ENCODE measurements around the gene OR4D9. TPM values are rescaled to one million over a fixed set of nuclear protein-coding genes. Genes with fewer than 3 reads are reported as not detected.

The OR4D9 gene
- total RNA-seq, 1 experiment from 2014 or later: not detected

Other genes with a start within 250 kb of the OR4D9 start
- not detected in 2 replicates for gene OR5AN1, start 152.6 kb upstream of the OR4D9 start, total RNA-seq (2014; rRNA removed; shearing (Covaris generic); ENCODE audit: low replicate concordance)
- not detected in 2 replicates for gene OR5A2, start 85.1 kb upstream of the OR4D9 start, total RNA-seq (2014; rRNA removed; shearing (Covaris generic); ENCODE audit: low replicate concordance)
- not detected in 2 replicates for gene OR5A1, start 75.1 kb upstream of the OR4D9 start, total RNA-seq (2014; rRNA removed; shearing (Covaris generic); ENCODE audit: low replicate concordance)
- not detected in 2 replicates for gene OR4D6, start 54.6 kb upstream of the OR4D9 start, total RNA-seq (2014; rRNA removed; shearing (Covaris generic); ENCODE audit: low replicate concordance)
- gene OR4D10, start 38.2 kb upstream of the OR4D9 start, total RNA-seq (2014; rRNA removed; shearing (Covaris generic); ENCODE audit: low replicate concordance): not detected in 2 replicates
- not detected in 2 replicates for gene OR4D11, start 8.0 kb upstream of the OR4D9 start, total RNA-seq (2014; rRNA removed; shearing (Covaris generic); ENCODE audit: low replicate concordance)
- gene OSBP, start 104.2 kb downstream of the OR4D9 start, total RNA-seq (2014; rRNA removed; shearing (Covaris generic); ENCODE audit: low replicate concordance): 15.4 and 24.5 TPM in 2 replicates
- gene PATL1, start 157.5 kb downstream of the OR4D9 start, total RNA-seq (2014; rRNA removed; shearing (Covaris generic); ENCODE audit: low replicate concordance): 6.5 and 7.4 TPM in 2 replicates
- gene OR10V1, start 202.3 kb downstream of the OR4D9 start, total RNA-seq (2014; rRNA removed; shearing (Covaris generic); ENCODE audit: low replicate concordance): not detected in 2 replicates
- gene STX3, start 243.8 kb downstream of the OR4D9 start, total RNA-seq (2014; rRNA removed; shearing (Covaris generic); ENCODE audit: low replicate concordance): 16.0 and 28.4 TPM in 2 replicates